Left ventricle myocardium superior (tissue), 1 donor: ENCODE measurements around the gene TAS1R1. TPM values are rescaled to one million over a fixed set of nuclear protein-coding genes. Genes with fewer than 3 reads are reported as not detected.

Experiments
- ATAC-seq: fragments of 200-7000 bp; cut with Tn5 transposase; one replicate; pipeline ENCODE4 v1.9.1; 2020; ENCODE audit warnings: mild to moderate bottlenecking, moderate library complexity
- DNase-seq: peaks from one replicate; pipeline ENCODE4 v3.0.0-alpha.2; 2020
- intact Hi-C: fragments of 100-400 bp; cut with micrococcal nuclease; formaldehyde crosslinking; loops from one replicate; pipeline ENCODE4 v1.11.0; 2022
- total RNA-seq: library from RNA; stranded (reverse); fragmentation: NEBNext Ultra II Directional; extraction: Animal tissue kit (Norgen Biotek cat#: 25700); gene quantifications from one replicate; pipeline ENCODE4 v1.2.1, GENCODE V29; 2021
- donor health status: DM: no; HTN: yes; CAD: no; lungs with severe emphysema.

TAS1R1 gene
- total RNA-seq, 1 donor from 2014 or later = not detected

GRCh38 chr1:6621429-6622391, 66.6 kb downstream of the TAS1R1 start:
- DNase-seq = no peak
- no peak for ATAC-seq
- intact Hi-C loops = no loop called here

GRCh38 chr1:6622396-6623152, 67.5 kb downstream of the TAS1R1 start:
- DNase-seq (no peak), ATAC-seq (no peak)
- intact Hi-C loops = no loop called here

GRCh38 chr1:6623269-6623965, 68.3 kb downstream of the TAS1R1 start:
- intact Hi-C loops = no loop called here
- ATAC-seq = no peak
- DNase-seq = no peak

GRCh38 chr1:6624710-6625583, 69.8 kb downstream of the TAS1R1 start, which contains the start of gene THAP3:
Gene THAP3 (plus strand): TSS chr1:6624868. CDS start chr1:6625219, 351 bp downstream.
- ATAC-seq (peak; percentile 95), DNase-seq (peak; percentile 94)
- intact Hi-C loops = no loop called here

GRCh38 chr1:6625584-6626149, 70.6 kb downstream of the TAS1R1 start:
- intact Hi-C loops = no loop called here
- DNase-seq (no peak), ATAC-seq (peak; percentile 23)

- ATAC-seq (no peak), DNase-seq (no peak)
- intact Hi-C loops = no loop called here
These were observed 71.9 kb downstream of the TAS1R1 start for GRCh38 chr1:6627031-6627430.

GRCh38 chr1:6627841-6628545, 72.9 kb downstream of the TAS1R1 start:
- DNase-seq (no peak), ATAC-seq (no peak)
- intact Hi-C loops = no loop called here

GRCh38 chr1:6628971-6629479, 73.9 kb downstream of the TAS1R1 start:
- DNase-seq (no peak), ATAC-seq (no peak)
- intact Hi-C loops = no loop called here

Other genes starting within 250 kb of the TAS1R1 start
- 7.8 TPM for gene ACOT7, start 161.5 kb upstream of the TAS1R1 start, total RNA-seq
- gene HES2, start 135.4 kb upstream of the TAS1R1 start, total RNA-seq = not detected
- gene ESPN, start 130.5 kb upstream of the TAS1R1 start, total RNA-seq = 0.77 TPM
- 10.8 TPM for gene TNFRSF25, start 89.1 kb upstream of the TAS1R1 start, total RNA-seq
- gene PLEKHG5, start 63.6 kb upstream of the TAS1R1 start, total RNA-seq = 16.9 TPM
- gene NOL9, start 794 bp upstream of the TAS1R1 start, total RNA-seq = 12.9 TPM
- 13.3 TPM for gene ZBTB48, start 24.7 kb downstream of the TAS1R1 start, total RNA-seq
- gene KLHL21, start 47.6 kb downstream of the TAS1R1 start, total RNA-seq = 131 TPM
- gene PHF13, start 58.4 kb downstream of the TAS1R1 start, total RNA-seq = 7.5 TPM
- 14.9 TPM for gene THAP3, start 69.6 kb downstream of the TAS1R1 start, total RNA-seq
- gene DNAJC11, start 146.5 kb downstream of the TAS1R1 start, total RNA-seq = 78.6 TPM
- gene CAMTA1, start 230.1 kb downstream of the TAS1R1 start, total RNA-seq = 166 TPM